Kidney glomerular epithelial cell (primary cell): ENCODE results near the gene NTPCR.
"Not testable (repeated sequence)": the region's sequence is repeated elsewhere in the genome, so short reads cannot be mapped to it uniquely, and the experiment has no call there.

Source experiments
- DNase-seq: peaks from one replicate; lab custom pipeline; 2025; lab: John Stamatoyannopoulos, UW

NTPCR gene

GRCh38 chr1:232950197-232951176 is at the start of gene NTPCR:
Gene NTPCR, plus strand, starts transcription at chr1:232950611. Its CDS starts 100 bp downstream, at chr1:232950711.
- peak; percentile 87 for DNase-seq

- no peak for DNase-seq
Measured at GRCh38 chr1:232900818-232901217, 49.6 kb upstream of the NTPCR start.

GRCh38 chr1:232901255-232901654 is 49.2 kb upstream of the NTPCR start:
- DNase-seq, result no peak

GRCh38 chr1:232902774-232903350 is 47.5 kb upstream of the NTPCR start:
- no peak for DNase-seq

GRCh38 chr1:232904131-232904530 is 46.3 kb upstream of the NTPCR start:
- DNase-seq, result no peak

- DNase-seq, result peak; percentile 20
Measured at GRCh38 chr1:232904566-232904965, 45.8 kb upstream of the NTPCR start.

- DNase-seq, result no peak
Measured at GRCh38 chr1:232905331-232906034, 44.9 kb upstream of the NTPCR start.

GRCh38 chr1:232906441-232906840 is 44.0 kb upstream of the NTPCR start:
- no peak for DNase-seq

- DNase-seq, result no peak
Measured at GRCh38 chr1:232908831-232909230, 41.6 kb upstream of the NTPCR start.

- no peak for DNase-seq
Measured at GRCh38 chr1:232909752-232910151, 40.7 kb upstream of the NTPCR start.

- DNase-seq, result no peak
Measured at GRCh38 chr1:232911027-232911599, 39.3 kb upstream of the NTPCR start.

- DNase-seq, result no peak
Measured at GRCh38 chr1:232912845-232913580, 37.4 kb upstream of the NTPCR start.

- DNase-seq, result not testable (repeated sequence)
Measured at GRCh38 chr1:232914271-232914670, 36.1 kb upstream of the NTPCR start.

- DNase-seq, result no peak
Measured at GRCh38 chr1:232915212-232915611, 35.2 kb upstream of the NTPCR start.

- DNase-seq, result no peak
Measured at GRCh38 chr1:232917053-232917452, 33.4 kb upstream of the NTPCR start.

- no peak for DNase-seq
Measured at GRCh38 chr1:232921381-232921780, 29.0 kb upstream of the NTPCR start.

- no peak for DNase-seq
Measured at GRCh38 chr1:232922485-232922884, 27.9 kb upstream of the NTPCR start.

- peak; percentile 64 for DNase-seq
Measured at GRCh38 chr1:232923739-232924386, 26.5 kb upstream of the NTPCR start.

GRCh38 chr1:232924874-232925273 is 25.5 kb upstream of the NTPCR start:
- no peak for DNase-seq

- DNase-seq, result no peak
Measured at GRCh38 chr1:232925421-232926220, 24.8 kb upstream of the NTPCR start.
